BJ (cell line): Measurements from ENCODE around the gene RSPRY1. TPM values are rescaled to one million over a fixed set of nuclear protein-coding genes. Genes with fewer than 3 reads are reported as not detected.

ENCODE experiments used
- CTCF ChIA-PET: fragments of 350-600 bp; formaldehyde crosslinking; extraction: SDS; loops from one replicate; lab custom pipeline; 2021; ENCODE audit warnings: antibody characterized with exemption, inconsistent platforms; lab: Yijun Ruan, JAX
- POLR2A ChIA-PET: fragments of 300-600 bp; sonication (Branson Sonifier 250); formaldehyde crosslinking; extraction: SDS; loops from one replicate; lab custom pipeline; 2021; ENCODE audit warnings: antibody characterized with exemption; lab: Charles Lee
- DNase-seq: peaks from one replicate; pipeline ENCODE4 v3.0.0-alpha.2; 2011; ENCODE audit warnings: low read depth
- H3K27me3 ChIP-seq: 2 replicates; pipeline ENCODE4 v1.6.0; 2011; ENCODE audit warnings: low read length; ENCODE audit not compliant: control insufficient read depth, insufficient read depth
- H3K36me3 ChIP-seq: 2 replicates; pipeline ENCODE4 v1.5.1; 2011; ENCODE audit warnings: low read length; ENCODE audit not compliant: control insufficient read depth, insufficient read depth
- H3K4me3 ChIP-seq: 2 replicates; pipeline ENCODE4 v1.5.1; 2011; ENCODE audit warnings: low read depth, mild to moderate bottlenecking, control low read depth, low read length
- polyA plus RNA-seq: library from polyadenylated mRNA; depleted of rRNA; stranded (reverse); fragments of >200 nt; gene quantifications from 2 replicates; pipeline ENCODE4 v1.2.3, GENCODE V29; 2011
- TF ChIP-seq, protein P1 (sequence below): IDR thresholded peaks from 2 replicates; pipeline ENCODE4 v1.5.1; 2011; ENCODE audit warnings: low read depth, mild to moderate bottlenecking, control low read depth, inconsistent platforms, low read length, moderate library complexity; ENCODE audit not compliant: insufficient read depth

The RSPRY1 gene
- polyA plus RNA-seq, 1 experiment: 29.7 TPM

DNA sequence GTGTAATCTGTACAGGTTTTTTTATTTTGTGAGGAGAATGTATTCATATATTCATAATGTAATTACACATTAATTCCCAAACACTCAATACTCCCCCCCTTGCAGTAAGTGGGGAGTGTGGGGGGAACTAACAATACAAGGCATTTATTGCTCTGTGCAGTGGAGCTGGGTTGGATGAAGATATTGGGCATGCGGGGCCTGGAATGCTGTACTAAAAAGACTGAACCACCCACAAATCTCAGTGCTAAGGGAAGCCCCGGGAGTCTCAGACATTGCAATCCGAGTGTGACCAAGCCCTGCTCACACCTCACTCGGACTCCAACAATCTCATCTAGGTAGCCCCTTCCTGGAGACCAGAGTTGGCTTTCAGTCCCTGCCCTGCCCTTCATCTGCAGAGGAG, 92.4 kb downstream of the RSPRY1 start:
- TF ChIP-seq, protein P1, sequence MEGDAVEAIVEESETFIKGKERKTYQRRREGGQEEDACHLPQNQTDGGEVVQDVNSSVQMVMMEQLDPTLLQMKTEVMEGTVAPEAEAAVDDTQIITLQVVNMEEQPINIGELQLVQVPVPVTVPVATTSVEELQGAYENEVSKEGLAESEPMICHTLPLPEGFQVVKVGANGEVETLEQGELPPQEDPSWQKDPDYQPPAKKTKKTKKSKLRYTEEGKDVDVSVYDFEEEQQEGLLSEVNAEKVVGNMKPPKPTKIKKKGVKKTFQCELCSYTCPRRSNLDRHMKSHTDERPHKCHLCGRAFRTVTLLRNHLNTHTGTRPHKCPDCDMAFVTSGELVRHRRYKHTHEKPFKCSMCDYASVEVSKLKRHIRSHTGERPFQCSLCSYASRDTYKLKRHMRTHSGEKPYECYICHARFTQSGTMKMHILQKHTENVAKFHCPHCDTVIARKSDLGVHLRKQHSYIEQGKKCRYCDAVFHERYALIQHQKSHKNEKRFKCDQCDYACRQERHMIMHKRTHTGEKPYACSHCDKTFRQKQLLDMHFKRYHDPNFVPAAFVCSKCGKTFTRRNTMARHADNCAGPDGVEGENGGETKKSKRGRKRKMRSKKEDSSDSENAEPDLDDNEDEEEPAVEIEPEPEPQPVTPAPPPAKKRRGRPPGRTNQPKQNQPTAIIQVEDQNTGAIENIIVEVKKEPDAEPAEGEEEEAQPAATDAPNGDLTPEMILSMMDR: no peak
- Histone ChIP-seq H3K27me3 (peaks cover 9% of the 10 kb centered on the region), H3K4me3 (no peak overlapping the region), H3K36me3 (no peaks in the 10 kb centered on the region)
- POLR2A ChIA-PET: no interaction called here
- DNase-seq: no peak
- CTCF ChIA-PET: interaction anchor here (0.8 to 2.0 kb wide), 4 partner anchors 11 to 139 kb away, joined by 3 to 8 read pairs (median 6); no protein-coding TSS in a partner anchor

DNA sequence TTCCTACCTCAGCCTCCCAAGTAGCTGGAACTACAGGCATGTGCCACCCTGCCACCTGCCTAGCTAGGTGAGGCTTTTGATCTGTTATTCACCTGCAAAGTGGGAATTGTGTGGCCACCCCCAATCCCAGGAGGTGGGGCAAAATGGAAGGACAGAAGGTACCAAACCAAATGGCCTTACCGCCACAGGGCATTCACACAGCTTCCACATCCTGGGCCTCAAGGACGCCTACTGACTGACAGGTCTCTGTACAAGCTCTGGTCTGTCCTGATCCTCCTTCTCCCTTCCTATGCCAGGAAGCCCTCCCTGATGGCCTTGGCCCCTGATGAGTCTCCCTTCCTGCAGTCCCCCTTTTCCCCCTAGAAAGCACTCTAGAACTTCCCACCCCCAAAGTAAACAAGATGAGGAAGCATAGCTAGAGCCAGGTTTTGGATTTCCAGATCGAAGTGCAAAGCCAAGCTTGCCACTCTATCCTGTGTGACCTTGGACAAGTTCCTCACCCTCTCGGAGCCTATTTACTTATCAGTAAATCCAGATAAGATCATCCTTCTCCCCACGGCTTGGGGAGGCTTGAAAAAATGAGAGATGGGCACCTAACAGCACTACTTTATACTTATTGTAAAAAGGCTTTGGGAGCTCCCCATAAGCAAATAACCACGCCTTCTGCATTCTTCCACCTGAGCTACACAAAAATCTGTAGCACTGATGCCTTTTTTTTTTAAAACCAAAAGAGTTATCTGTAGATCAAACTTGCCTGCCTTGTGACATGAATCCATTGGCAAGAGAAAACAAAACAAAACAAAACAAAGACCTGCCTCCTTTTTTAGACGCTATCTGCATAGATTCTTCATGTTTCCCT, 93.9 kb downstream of the RSPRY1 start:
- Histone ChIP-seq H3K27me3 (peaks cover 19% of the 10 kb centered on the region), H3K4me3 (no peak overlapping the region), H3K36me3 (no peaks in the 10 kb centered on the region)
- TF ChIP-seq, protein P1: no peak
- no peak for DNase-seq
- ChIA-PET CTCF (interaction anchor here (0.9 to 1.5 kb wide), 2 partner anchors 141 to 187 kb away, joined by 3 read pairs; partner anchors contain the start of gene CPNE2), POLR2A (no interaction called here)

DNA sequence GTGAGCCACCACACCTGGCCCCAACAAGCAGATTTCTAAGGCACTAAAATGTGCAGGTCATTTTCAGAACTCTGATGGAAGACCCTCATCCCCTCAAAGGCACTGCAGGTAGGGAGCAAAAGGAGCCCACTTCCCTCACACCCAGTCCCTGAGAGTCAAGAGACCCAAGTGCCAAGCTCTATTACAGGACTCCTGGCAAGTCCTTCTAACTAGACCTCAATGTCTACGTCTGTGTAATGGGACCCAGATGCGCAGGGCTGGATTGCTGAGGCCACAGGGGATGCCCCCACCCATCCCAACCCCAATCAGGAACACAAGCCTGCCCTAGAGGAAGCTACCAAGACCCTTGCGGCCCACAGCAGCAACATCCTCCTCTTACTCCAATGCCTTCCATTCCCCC, 95.7 kb downstream of the RSPRY1 start:
- Histone ChIP-seq H3K36me3 (no peaks in the 10 kb centered on the region), H3K27me3 (peaks cover 22% of the 10 kb centered on the region), H3K4me3 (no peak overlapping the region)
- ChIA-PET CTCF (interaction anchor here (1.0 kb wide), 1 partner anchor 17 kb away, joined by 3 read pairs; no protein-coding TSS in a partner anchor), POLR2A (no interaction called here)
- TF ChIP-seq, protein P1: no peak
- DNase-seq: no peak

DNA sequence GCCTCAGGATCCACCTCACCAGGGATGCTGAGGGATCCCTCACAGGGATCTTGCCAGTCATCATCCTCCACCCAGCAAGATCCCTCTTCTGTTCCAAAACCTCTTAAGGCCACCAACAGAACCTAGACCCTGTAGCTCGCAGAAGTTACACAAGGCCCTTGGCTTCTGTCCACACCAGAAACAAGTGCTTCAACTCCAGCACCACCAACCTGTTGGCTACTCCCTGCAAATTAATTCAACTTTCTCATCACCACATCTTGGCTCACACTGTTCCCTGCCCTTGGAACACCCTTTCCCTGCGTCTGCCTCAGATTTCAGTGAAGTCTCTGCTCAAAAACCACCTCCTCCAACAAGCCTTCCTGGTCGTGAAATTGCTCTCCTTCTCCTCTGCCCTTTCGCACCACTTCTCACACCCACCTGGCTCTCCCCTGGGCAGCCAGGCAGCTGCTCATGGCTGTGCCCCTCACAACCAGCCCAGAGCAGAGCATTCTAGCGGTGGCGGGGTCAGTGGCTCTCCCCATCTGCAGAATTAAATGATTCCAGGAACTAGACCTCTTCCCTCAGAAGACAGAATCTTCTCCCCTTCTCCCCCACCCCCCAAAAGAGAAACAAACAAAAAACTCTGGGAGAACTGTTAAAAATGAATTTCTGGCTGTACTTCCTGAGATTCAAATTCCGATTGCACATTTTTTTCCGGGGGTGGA, 96.5 kb downstream of the RSPRY1 start:
- POLR2A ChIA-PET: no interaction called here
- DNase-seq: no peak
- no peak overlapping the region for H3K4me3 ChIP-seq
- peaks cover 22% of the 10 kb centered on the region for H3K27me3 ChIP-seq
- TF ChIP-seq, protein P1: no peak
- CTCF ChIA-PET: interaction anchor here (1.0 kb wide), 1 partner anchor 17 kb away, joined by 3 read pairs; no protein-coding TSS in a partner anchor
- H3K36me3 ChIP-seq: no peaks in the 10 kb centered on the region
